Heart left ventricle (tissue), 16 donors: Measurements from ENCODE around the gene CAPN11. TPM values are rescaled to one million over a fixed set of nuclear protein-coding genes. Genes with fewer than 3 reads are reported as not detected.

ENCODE experiments used
- ATAC-seq, 4 donors: fragments of 200-7000 bp; cut with Tn5 transposase; one replicate each; pipeline ENCODE4 v1.9.1; 2020 to 2022; ENCODE audit warnings: moderate library complexity in 4 of 4, mild to moderate bottlenecking in 3 of 4, moderate number of reproducible peaks in 1 of 4
- DNase-seq, 5 donors: peaks; one replicate each; pipeline ENCODE4 v3.0.0-alpha.2; 2020
- H3K27ac ChIP-seq, 12 donors: fragments of 200-600 bp; sonication (generic) in 4 of 12; one replicate each; pipeline versions ENCODE4 v1.5.0 to v1.8.0; 2016 to 2022; ENCODE audit warnings: mild to moderate bottlenecking in 2 of 12
- H3K27me3 ChIP-seq, 9 donors: fragments of 200-600 bp; sonication (generic) in 2 of 9; one replicate each; pipeline versions ENCODE4 v1.5.1 to v1.8.0; 2016 to 2022; ENCODE audit warnings: mild to moderate bottlenecking in 3 of 9
- H3K36me3 ChIP-seq, 9 donors: fragments of 200-600 bp; sonication (generic) in 2 of 9; one replicate each; pipeline versions ENCODE4 v1.5.0 to v1.8.0; 2018 to 2022; ENCODE audit warnings: mild to moderate bottlenecking in 2 of 9
- H3K4me1 ChIP-seq, 12 donors: fragments of 200-600 bp; sonication (generic) in 4 of 12; one replicate each; pipeline versions ENCODE4 v1.5.0 to v1.8.0; 2016 to 2022; ENCODE audit warnings: mild to moderate bottlenecking in 3 of 12
- H3K4me3 ChIP-seq, 12 donors: fragments of 200-600 bp; sonication (generic) in 4 of 12; one replicate each; pipeline versions ENCODE4 v1.5.0 to v1.8.0; 2017 to 2022; ENCODE audit warnings: mild to moderate bottlenecking in 9 of 12, moderate library complexity in 4 of 12
- H3K9me3 ChIP-seq, 12 donors: fragments of 200-600 bp; sonication (generic) in 4 of 12; one replicate each; pipeline versions ENCODE4 v1.5.0 to v1.8.0; 2016 to 2022; ENCODE audit warnings: mild to moderate bottlenecking in 1 of 12
- CTCF ChIP-seq, 12 donors: fragments of 200-600 bp; sonication (generic) in 4 of 12; IDR thresholded peaks; one replicate each; pipeline versions ENCODE4 v1.5.0 to v1.8.0; 2018 to 2022; ENCODE audit warnings: antibody characterized with exemption in 12 of 12, mild to moderate bottlenecking in 5 of 12
- POLR2A ChIP-seq, 2 donors: fragments of 450-650 bp; IDR thresholded peaks; one replicate each; pipeline ENCODE4 v1.6.1; 2017; ENCODE audit warnings: antibody characterized with exemption in 2 of 2, mild to moderate bottlenecking in 2 of 2, moderate library complexity in 2 of 2
- WGBS, 4 donors: extraction: QIAGEN DNeasy Blood & Tissue Kit in 2 of 4; methylation state at CpG; one replicate each; pipeline versions ENCODE4 v1.1.5 to v1.1.7; 2013 to 2018; 5-methylcytosine and 5-hydroxymethylcytosine counted together
- intact Hi-C, 10 donors: fragments of 100-400 bp; cut with DNase I; formaldehyde crosslinking; loops; one replicate each; pipeline versions ENCODE4 v1.11.1 to v1.14.2; 2022
- polyA plus RNA-seq, 2 donors: library from polyadenylated mRNA; stranded (reverse); fragments of 200-250 nt; gene quantifications; one replicate each; pipeline ENCODE4 v1.2.3, GENCODE V29; 2013
- total RNA-seq, 9 donors: library from RNA; depleted of rRNA in 2 of 9; stranded (reverse); fragments of >200 nt in 2 of 9; fragmentation: NEBNext Ultra II Directional in 3 of 9; extraction: Animal tissue kit (Norgen Biotek cat#: 25700) in 3 of 9; gene quantifications; one replicate each; pipeline versions ENCODE4 v1.1.0 to v1.2.4, GENCODE V29; 2016 to 2023
- donor health status: ischemic (EF 13 %, LVEDD 7.1; RV severe dilation, severe dysfunction).
- donor health status: healthy with polysubstance abuse.
- donor health status: DM: no; HTN: yes; CAD: no.
- donor health status: DM: no; HTN: no; CAD: no.
- donor health status: ischemic (EF 25% LVEDD 6.9; RV normal size, moderate dysfunction).
- donor health status: ischemic (EF 25% LVEDD 5.7; RV mildly dilated, moderate dysfunction).
- donor health status: healthy.
- donor health status: DM: yes; HTN: yes; CAD: no.
- donor health status: ischemic (EF 35%, LVEDD 5.7; RV mildly dilated, moderate dysfunction).
- donor health status: nonischemic (EF 11% LVEDD 7.7; RV severe dilation, severe dysfunction).
- donor health status: DM: yes; HTN: yes; CAD: no.
- donor health status: PGD.
- donor health status: ischemic (EF 29% LVEDD 5.4; RV normal size, mild dysfunction).
- donor health status: nonischemic (EF 23%, LVEDD 6.1; RV moderate dilation, normal function).

The CAPN11 gene
- total and polyA plus RNA-seq, 11 donors, result 0.08 to 1.8 (median 0.38) TPM; not detected in 3

- Histone ChIP-seq H3K27me3 (no peaks in the 10 kb centered on the region), H3K4me3 (no peak overlapping the region), H3K27ac (no peak overlapping the region), H3K4me1 (peaks cover 0 to 8% (median 6%) of the 10 kb centered on the region in 12 donors), H3K36me3 (no peaks in the 10 kb centered on the region), H3K9me3 (no peaks in the 10 kb centered on the region)
- intact Hi-C loops, result loop anchor here in 9 of 10 donors (5.0 to 10.0 kb wide), 4 partner anchors 67 to 167 kb away; partner anchors contain the start of gene SLC35B2 (in 4 of the 9)
- TF ChIP-seq POLR2A (IDR thresholded peaks at IDR 0.05) (no peak), CTCF (IDR thresholded peaks at IDR 0.05) (no peak)
- no peak for DNase-seq
- 78 to 86% (median 81%) methylated on average over 10 of the region's 10 CpGs for WGBS, 4 donors
- ATAC-seq, result no peak
Measured at GRCh38 chr6:44169886-44170570, 11.4 kb downstream of the CAPN11 start.

- Histone ChIP-seq H3K36me3 (no peaks in the 10 kb centered on the region), H3K4me3 (no peak overlapping the region), H3K4me1 (peaks cover 0 to 16% (median 10%) of the 10 kb centered on the region in 12 donors), H3K27me3 (no peaks in the 10 kb centered on the region), H3K27ac (no peak overlapping the region), H3K9me3 (no peaks in the 10 kb centered on the region)
- intact Hi-C loops, result loop anchor here (1.0 to 10.0 kb wide), 9 partner anchors 62 to 167 kb away; partner anchors contain the start of gene SLC35B2 (in 4 of the 10)
- DNase-seq (no peak), ATAC-seq (no peak)
- 81 to 85% (median 82%) methylated on average over 12 of the region's 12 CpGs for WGBS, 4 donors
- TF ChIP-seq POLR2A (IDR thresholded peaks at IDR 0.05), result no peak
Measured at GRCh38 chr6:44171899-44172546, 13.4 kb downstream of the CAPN11 start.

- ATAC-seq, result peak; percentile 84 to 94 (median 94)
- Histone ChIP-seq H3K36me3 (no peaks in the 10 kb centered on the region), H3K27me3 (no peaks in the 10 kb centered on the region), H3K9me3 (no peaks in the 10 kb centered on the region), H3K27ac (no peak overlapping the region), H3K4me3 (no peak overlapping the region), H3K4me1 (peaks cover 0 to 25% (median 15%) of the 10 kb centered on the region in 12 donors)
- peak; percentile 84 to 90 (median 85) for DNase-seq
- WGBS, 4 donors, result 27 to 34% (median 28%) methylated on average over 10 to 15 of the region's 15 CpGs
- intact Hi-C loops, result loop anchor here (1.0 to 10.0 kb wide), 9 partner anchors 61 to 166 kb away; partner anchors contain the start of gene SLC35B2 (in 4 of the 10)
- TF ChIP-seq CTCF (IDR thresholded peaks at IDR 0.05) (peak; percentile 83 to 96 (median 90)), POLR2A (IDR thresholded peaks at IDR 0.05) (no peak)
Measured at GRCh38 chr6:44172731-44173500, 14.3 kb downstream of the CAPN11 start.

GRCh38 chr6:44176130-44176761 is 17.6 kb downstream of the CAPN11 start:
- WGBS, 4 donors, result 82 to 85% (median 85%) methylated on average over 15 of the region's 15 CpGs
- H3K4me3 ChIP-seq, result peak overlapping the region in 1 of 12 donors; percentile 6
- H3K36me3 ChIP-seq, result no peaks in the 10 kb centered on the region
- H3K27me3 ChIP-seq, result no peaks in the 10 kb centered on the region
- intact Hi-C loops, result loop anchor here in 5 of 10 donors (5.0 to 10.0 kb wide), 4 partner anchors 36 to 159 kb away; partner anchors contain the start of genes MYMX (in 2 of the 5) and SLC29A1 (in 1 of the 5)
- no peak for ATAC-seq
- TF ChIP-seq CTCF (IDR thresholded peaks at IDR 0.05) (no peak), POLR2A (IDR thresholded peaks at IDR 0.05) (no peak)
- DNase-seq, result no peak
- H3K27ac ChIP-seq, result no peak overlapping the region
- no peaks in the 10 kb centered on the region for H3K9me3 ChIP-seq
- H3K4me1 ChIP-seq, result peaks cover 0 to 34% (median 22%) of the 10 kb centered on the region in 12 donors
